Gastrocnemius medialis (tissue), 4 donors: ENCODE results near the gene CDKAL1.

Source experiments
- CTCF ChIP-seq, 5 experiments: fragments of 450-650 bp in 3 of 5; fragments of 200-600 bp in 2 of 5; sonication (generic) in 2 of 5; IDR thresholded peaks in 4 of 5; conservative IDR thresholded peaks in 1 of 5; 1 replicate in 4 of 5; 2 replicates in 1 of 5; pipeline ENCODE4 v1.5.1; 2016 to 2019; ENCODE audit warnings: antibody characterized with exemption in 5 of 5, mild to moderate bottlenecking in 3 of 5, moderate library complexity in 3 of 5
- POLR2A ChIP-seq, 2 donors: fragments of 450-650 bp; IDR thresholded peaks; one replicate each; pipeline ENCODE4 v1.6.1; 2017; ENCODE audit warnings: antibody characterized with exemption in 2 of 2, mild to moderate bottlenecking in 2 of 2, moderate library complexity in 2 of 2

DNA sequence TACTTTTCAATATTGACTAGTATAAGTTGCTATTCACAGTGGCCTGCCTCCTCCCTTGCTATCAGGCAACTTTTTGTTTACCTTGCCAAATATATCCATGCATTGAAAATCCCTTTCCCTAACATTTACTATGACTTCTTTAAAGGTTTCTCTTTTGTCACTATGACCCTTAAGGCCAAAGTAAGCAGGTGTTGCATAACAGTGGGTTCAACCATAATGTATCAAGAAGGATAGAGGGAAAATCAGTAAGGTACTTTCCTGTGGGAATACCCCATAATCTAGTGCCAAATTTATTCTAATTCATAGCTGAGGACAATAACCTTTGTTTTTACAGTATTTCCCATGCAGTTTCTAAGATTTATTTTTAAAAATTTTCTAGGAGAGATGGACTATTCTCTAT, 527.6 kb downstream of the CDKAL1 start:
- TF ChIP-seq POLR2A (IDR thresholded peaks at IDR 0.05) (no peak), CTCF (IDR thresholded peaks at IDR 0.05 in 4 of 5, conservative IDR thresholded peaks at IDR 0.05 in 1 of 5) (no peak)
